NT2/D1 (cell line): ENCODE results near the gene ARHGEF4.

Experiments used
- DNase-seq: peaks from one replicate; pipeline ENCODE4 v3.0.0-alpha.2; 2011; ENCODE audit warnings: low read depth, low spot score
- H3K27me3 ChIP-seq: 2 replicates; pipeline ENCODE4 v1.6.0; 2011; ENCODE audit warnings: mild to moderate bottlenecking; ENCODE audit not compliant: insufficient read length, insufficient read depth
- H3K36me3 ChIP-seq: 2 replicates; pipeline ENCODE4 v1.6.1; 2011; ENCODE audit warnings: mild to moderate bottlenecking, low read length, mixed read lengths; ENCODE audit not compliant: insufficient read depth, insufficient read length
- H3K4me1 ChIP-seq: 2 replicates; pipeline ENCODE4 v1.5.1; 2011; ENCODE audit not compliant: insufficient read depth, insufficient read length
- H3K4me3 ChIP-seq: 2 replicates; pipeline ENCODE4 v1.5.1; 2011; ENCODE audit warnings: low read depth; ENCODE audit not compliant: insufficient read length
- H3K9ac ChIP-seq: 2 replicates; pipeline ENCODE4 v1.6.0; 2011; ENCODE audit warnings: low read depth; ENCODE audit not compliant: insufficient read length
- H3K9me3 ChIP-seq: 2 replicates; pipeline ENCODE4 v1.5.1; 2011; ENCODE audit warnings: mild to moderate bottlenecking, low read length; ENCODE audit not compliant: insufficient read depth
- SUZ12 ChIP-seq: IDR thresholded peaks from 2 replicates; pipeline ENCODE4 v1.6.1; 2011; ENCODE audit not compliant: insufficient read length, insufficient read depth; ENCODE audit errors: extremely low read depth
- YY1 ChIP-seq: IDR thresholded peaks from 2 replicates; pipeline ENCODE4 v1.6.1; 2011; ENCODE audit not compliant: insufficient read length, insufficient read depth
- ZNF274 ChIP-seq: IDR thresholded peaks from 2 replicates; pipeline ENCODE4 v1.6.1; 2011; ENCODE audit warnings: mild to moderate bottlenecking, low read depth, low read length

ARHGEF4 gene

DNA sequence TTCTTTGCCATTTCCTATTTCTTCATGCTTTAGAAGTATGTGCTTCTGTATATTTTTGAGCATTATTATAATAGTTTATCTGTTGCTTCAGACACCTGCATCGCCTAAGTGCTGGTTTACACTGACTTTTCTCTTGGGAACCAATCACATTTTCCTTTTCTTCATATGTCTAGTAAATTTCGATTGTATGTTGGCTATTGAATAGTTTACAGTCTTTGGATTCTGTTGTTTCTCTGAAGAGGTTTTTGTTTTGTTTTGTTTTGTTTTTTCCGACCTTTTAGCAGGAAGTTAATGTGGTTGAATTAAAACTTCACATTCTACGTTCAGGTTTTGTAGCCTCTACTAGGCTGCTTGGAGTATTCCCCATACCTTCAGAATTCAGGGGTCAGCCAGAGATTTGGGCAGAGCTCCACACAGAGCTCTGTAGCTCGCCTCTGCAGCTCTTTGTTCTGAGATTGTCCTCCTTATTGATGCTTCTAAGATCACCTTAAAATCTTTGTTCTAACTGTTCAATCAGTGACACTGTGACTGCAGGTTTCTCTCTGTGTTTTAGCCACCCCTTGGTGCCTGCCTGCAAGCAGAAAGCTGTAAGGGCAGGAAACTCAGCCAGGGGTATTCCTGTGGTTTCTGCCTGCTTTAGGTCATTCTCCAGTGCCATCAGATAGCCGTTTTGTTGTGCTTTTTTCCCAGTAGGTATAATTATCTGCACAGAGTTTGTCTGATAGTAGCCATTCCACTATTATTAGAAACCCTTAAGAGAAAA is 173.2 kb downstream of the ARHGEF4 start:
- H3K27me3 ChIP-seq = no peaks in the 10 kb centered on the region

DNA sequence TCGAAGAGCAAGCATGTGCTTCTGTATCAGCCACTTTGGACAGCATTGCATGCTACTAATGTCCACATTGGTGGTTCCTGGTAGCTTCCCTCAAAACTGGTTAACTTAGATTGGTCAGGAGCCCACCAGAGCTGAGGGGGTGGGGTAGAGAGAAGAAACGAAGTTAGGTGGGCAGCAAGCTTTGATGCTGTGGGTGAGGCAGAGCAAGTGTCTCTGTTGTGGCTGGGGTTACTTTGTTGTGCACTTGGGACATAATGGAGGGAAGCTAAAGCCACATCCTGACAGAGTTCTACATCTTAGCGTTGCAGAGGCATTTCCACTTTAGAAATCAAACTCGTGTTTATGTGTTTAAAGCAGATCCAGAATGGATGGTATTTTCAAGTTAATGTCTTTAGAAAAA is 173.9 kb downstream of the ARHGEF4 start:
- peaks cover under 1% of the 10 kb centered on the region for H3K4me1 ChIP-seq
- H3K9ac ChIP-seq = no peak overlapping the region
- H3K9me3 ChIP-seq = no peaks in the 10 kb centered on the region
- H3K27me3 ChIP-seq = no peaks in the 10 kb centered on the region
- no peak overlapping the region for H3K4me3 ChIP-seq
- TF ChIP-seq YY1 (no peak), ZNF274 (no peak), SUZ12 (no peak)
- no peak for DNase-seq
- no peaks in the 10 kb centered on the region for H3K36me3 ChIP-seq

More for the DNA sequence above, 173.2 kb downstream of the ARHGEF4 start:
- H3K9ac ChIP-seq = no peak overlapping the region
- no peak for DNase-seq
- no peak for TF ChIP-seq YY1
- TF ChIP-seq ZNF274 = no peak
- no peak for TF ChIP-seq SUZ12
- no peak overlapping the region for H3K4me3 ChIP-seq
- no peaks in the 10 kb centered on the region for H3K36me3 ChIP-seq
- H3K4me1 ChIP-seq = peaks cover 4% of the 10 kb centered on the region
- H3K9me3 ChIP-seq = no peaks in the 10 kb centered on the region

DNA sequence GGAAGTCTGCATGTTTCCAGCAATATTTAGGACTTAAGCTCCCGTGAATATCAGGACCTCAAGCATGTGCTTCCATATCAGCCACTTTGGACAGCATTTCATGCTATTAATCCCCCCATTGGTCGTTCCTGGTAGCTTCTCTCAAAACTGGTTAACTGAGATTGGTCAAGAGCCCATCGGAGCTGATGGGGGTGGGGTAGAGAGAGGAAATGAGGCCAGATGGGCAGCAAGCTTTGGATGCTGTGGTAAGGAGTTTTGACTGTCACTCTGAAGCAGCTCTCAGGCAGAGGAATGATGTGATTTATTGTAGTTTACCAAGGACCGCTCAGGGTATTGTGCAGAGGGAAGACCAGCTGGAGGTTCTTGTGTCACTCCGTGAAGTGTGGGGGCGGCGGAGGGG is 174.8 kb downstream of the ARHGEF4 start:
- H3K9me3 ChIP-seq = no peaks in the 10 kb centered on the region
- no peaks in the 10 kb centered on the region for H3K27me3 ChIP-seq
- H3K4me3 ChIP-seq = no peak overlapping the region
- no peak for TF ChIP-seq SUZ12
- no peak for TF ChIP-seq ZNF274
- no peak for TF ChIP-seq YY1
- H3K4me1 ChIP-seq = peaks cover 4% of the 10 kb centered on the region
- H3K36me3 ChIP-seq = no peaks in the 10 kb centered on the region
- no peak for DNase-seq
- no peak overlapping the region for H3K9ac ChIP-seq

DNA sequence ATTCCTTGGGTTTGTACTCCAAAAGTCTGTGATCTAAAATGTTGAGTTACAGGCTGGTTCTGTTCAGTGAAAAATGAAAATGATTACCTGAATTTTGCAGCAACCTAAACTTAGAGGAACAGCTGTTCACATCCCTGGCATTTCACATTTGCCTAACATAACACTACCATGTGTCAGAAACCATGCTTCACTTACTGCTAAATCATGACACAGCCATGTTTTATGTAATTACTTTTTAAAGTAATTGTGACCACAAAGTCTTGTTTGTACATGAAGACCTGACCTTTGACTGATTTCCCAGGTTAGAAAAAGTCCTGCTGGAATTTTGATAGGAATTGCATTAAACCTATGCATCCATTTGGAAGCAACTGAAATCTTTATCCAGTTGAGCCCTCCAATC is 177.4 kb downstream of the ARHGEF4 start:
- TF ChIP-seq SUZ12 (no peak), YY1 (no peak), ZNF274 (no peak)
- no peaks in the 10 kb centered on the region for H3K9me3 ChIP-seq
- H3K36me3 ChIP-seq = no peaks in the 10 kb centered on the region
- no peaks in the 10 kb centered on the region for H3K27me3 ChIP-seq
- peaks cover 4% of the 10 kb centered on the region for H3K4me1 ChIP-seq
- no peak overlapping the region for H3K4me3 ChIP-seq
- no peak for DNase-seq
- no peak overlapping the region for H3K9ac ChIP-seq

DNA sequence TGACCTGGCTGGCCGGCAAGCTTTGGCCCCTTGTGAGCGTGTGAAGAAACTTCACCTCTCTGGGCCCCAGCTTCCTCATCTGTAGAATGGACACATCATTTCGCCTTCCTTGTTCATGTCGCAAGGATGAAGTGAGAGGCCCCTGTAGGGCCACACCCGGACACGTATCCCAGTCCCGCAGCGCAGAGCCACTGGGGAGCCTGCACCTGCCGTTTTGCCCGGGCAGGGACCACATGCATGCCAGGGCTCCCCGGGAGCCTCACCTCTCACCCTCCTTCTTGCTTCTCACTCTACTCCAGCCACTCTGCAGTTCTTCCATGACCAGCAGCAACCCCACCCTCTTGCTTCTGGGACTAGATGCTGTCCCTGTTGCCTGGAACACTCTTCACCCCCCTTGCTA is 179.1 kb downstream of the ARHGEF4 start:
- Histone ChIP-seq H3K27me3 (no peaks in the 10 kb centered on the region), H3K4me3 (no peak overlapping the region), H3K36me3 (no peaks in the 10 kb centered on the region), H3K9me3 (no peaks in the 10 kb centered on the region), H3K4me1 (peaks cover 4% of the 10 kb centered on the region), H3K9ac (no peak overlapping the region)
- no peak for DNase-seq
- TF ChIP-seq SUZ12 (no peak), YY1 (no peak), ZNF274 (no peak)

DNA sequence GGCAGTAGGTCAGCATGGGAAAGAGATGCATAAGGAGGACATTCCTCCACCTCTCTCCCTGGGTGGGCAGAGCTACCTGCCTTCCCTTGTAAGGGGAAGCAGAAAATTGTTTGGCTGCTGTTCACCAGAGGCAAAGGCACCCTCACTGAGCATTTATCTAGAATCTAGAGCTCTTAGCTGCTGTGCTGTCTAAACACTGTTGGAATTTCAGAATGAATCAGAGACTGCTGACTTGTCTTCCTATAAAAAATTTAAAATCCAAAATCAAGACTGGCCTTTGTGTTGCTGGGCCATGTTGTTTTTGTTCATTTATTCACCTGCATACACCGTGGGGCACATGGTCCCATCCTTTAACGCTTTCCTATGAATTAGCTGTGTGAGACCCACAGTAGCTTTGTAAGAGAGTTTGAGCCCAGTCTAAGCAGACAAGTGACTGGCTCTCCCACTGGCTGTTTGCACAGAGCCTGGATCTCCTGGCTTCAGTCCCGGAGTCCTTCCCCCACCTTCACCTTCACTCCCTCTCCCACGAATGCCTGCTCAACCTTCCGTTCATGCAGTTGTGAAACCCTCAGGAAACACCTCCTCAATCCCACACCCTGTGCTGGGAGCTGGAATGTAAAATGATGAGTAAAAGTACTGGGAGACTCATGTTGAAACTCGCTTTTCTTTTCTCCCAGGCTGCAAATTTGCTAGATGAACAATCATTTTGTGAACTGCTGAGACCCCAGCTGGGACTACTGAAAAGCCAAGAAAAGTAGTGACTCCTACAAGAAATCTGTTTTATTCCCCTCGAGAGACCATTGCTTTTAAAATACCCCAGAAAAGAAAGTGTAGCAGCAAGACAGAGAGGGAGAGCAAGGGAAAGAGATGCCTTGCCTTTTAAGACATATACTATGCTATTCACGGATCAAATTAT is 180.4 kb downstream of the ARHGEF4 start:
- Histone ChIP-seq H3K9me3 (no peaks in the 10 kb centered on the region), H3K27me3 (no peaks in the 10 kb centered on the region), H3K9ac (no peak overlapping the region), H3K36me3 (no peaks in the 10 kb centered on the region), H3K4me3 (no peak overlapping the region), H3K4me1 (peaks cover 4% of the 10 kb centered on the region)
- no peak for DNase-seq
- no peak for TF ChIP-seq SUZ12
- TF ChIP-seq YY1 = no peak
- TF ChIP-seq ZNF274 = no peak

DNA sequence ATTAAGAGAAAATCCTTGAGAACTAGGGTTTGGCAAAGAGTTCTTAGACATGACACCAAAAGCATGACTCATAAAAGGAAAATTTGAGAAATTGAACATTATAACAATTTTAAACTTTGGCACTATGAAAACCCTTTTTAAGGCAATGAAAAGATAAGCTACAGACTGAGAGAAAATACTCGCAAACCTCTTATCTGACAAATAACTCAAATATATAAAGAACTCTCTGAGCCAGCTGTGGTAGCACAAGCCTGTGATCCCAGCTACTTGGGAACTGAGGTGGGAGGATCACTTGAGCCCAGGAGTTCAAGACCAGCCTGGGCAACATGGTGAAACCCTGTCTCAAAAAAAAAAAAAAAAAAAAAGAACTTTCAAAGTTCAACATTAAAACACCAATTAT is 186.0 kb downstream of the ARHGEF4 start:
- TF ChIP-seq SUZ12 (no peak), YY1 (no peak), ZNF274 (no peak)
- H3K9me3 ChIP-seq = peaks cover 11% of the 10 kb centered on the region; the same call in 1 of the 2 replicates
- no peak overlapping the region for H3K9ac ChIP-seq
- H3K4me1 ChIP-seq = no peaks in the 10 kb centered on the region
- H3K36me3 ChIP-seq = no peaks in the 10 kb centered on the region
- no peak overlapping the region for H3K4me3 ChIP-seq
- no peaks in the 10 kb centered on the region for H3K27me3 ChIP-seq
- DNase-seq = no peak
